GM23338 (cell line): Measurements from ENCODE around the gene BDP1. TPM values are rescaled to one million over a fixed set of nuclear protein-coding genes. Genes with fewer than 3 reads are reported as not detected.
"Not testable (repeated sequence)": the region's sequence is repeated elsewhere in the genome, so short reads cannot be mapped to it uniquely, and the experiment has no call there.

ENCODE experiments used
- ATAC-seq: fragments of 200-7000 bp; cut with Tn5 transposase; 3 replicates; pipeline ENCODE4 v1.9.1; 2020
- DNase-seq: peaks from one replicate; pipeline ENCODE4 v3.0.0-alpha.2; 2015; ENCODE audit warnings: low spot score
- H2AFZ ChIP-seq: fragments of 200-600 bp; sonication (generic); 2 replicates; pipeline ENCODE4 v1.8.0; 2016; ENCODE audit warnings: antibody characterized with exemption, mild to moderate bottlenecking, moderate library complexity
- H3F3A ChIP-seq: fragments of 200-600 bp; sonication (generic); replicated peaks from 2 replicates; pipeline ENCODE4 v1.8.0; 2017; ENCODE audit warnings: antibody characterized with exemption, mixed run types, low read depth
- H3K27ac ChIP-seq: fragments of 200-600 bp; sonication (generic); 2 replicates; pipeline ENCODE4 v1.6.1; 2016; ENCODE audit warnings: low read depth
- H3K27me3 ChIP-seq: fragments of 200-600 bp; sonication (generic); 2 replicates; pipeline ENCODE4 v1.8.0; 2016; ENCODE audit warnings: mild to moderate bottlenecking, mixed run types, moderate library complexity; ENCODE audit not compliant: insufficient read depth
- H3K36me3 ChIP-seq: fragments of 200-600 bp; sonication (generic); 2 replicates; pipeline ENCODE4 v1.8.0; 2016; ENCODE audit warnings: mild to moderate bottlenecking; ENCODE audit not compliant: insufficient read depth
- H3K4me1 ChIP-seq: fragments of 200-600 bp; sonication (generic); 2 replicates; pipeline ENCODE4 v1.8.0; 2016; ENCODE audit warnings: mild to moderate bottlenecking, moderate library complexity; ENCODE audit not compliant: insufficient read depth
- H3K4me2 ChIP-seq: fragments of 200-600 bp; sonication (generic); 2 replicates; pipeline ENCODE4 v1.7.1; 2017; ENCODE audit warnings: mixed run types
- H3K4me3 ChIP-seq: fragments of 200-600 bp; sonication (generic); 2 replicates; pipeline ENCODE4 v1.6.1; 2016; ENCODE audit warnings: mixed run types
- H3K79me2 ChIP-seq: fragments of 200-600 bp; sonication (generic); replicated peaks from 2 replicates; pipeline ENCODE4 v1.8.0; 2017; ENCODE audit warnings: mild to moderate bottlenecking; ENCODE audit not compliant: insufficient read depth
- H3K9me2 ChIP-seq: fragments of 200-600 bp; sonication (generic); 2 replicates; pipeline ENCODE4 v1.8.0; 2017; ENCODE audit not compliant: insufficient read depth
- H4K20me1 ChIP-seq: fragments of 200-600 bp; sonication (generic); replicated peaks from 2 replicates; pipeline ENCODE4 v1.8.0; 2017; ENCODE audit warnings: mild to moderate bottlenecking; ENCODE audit not compliant: insufficient read depth
- H3K27ac Mint-ChIP-seq: 2 replicates; pipeline ENCODE4 v1.8.0; 2020; ENCODE audit warnings: inconsistent platforms, mild to moderate bottlenecking, moderate library complexity, mixed read lengths
- H3K27me3 Mint-ChIP-seq: 3 replicates; pipeline ENCODE4 v1.8.0; 2022; ENCODE audit warnings: low read depth, mild to moderate bottlenecking, moderate library complexity, mixed read lengths, inconsistent platforms; ENCODE audit not compliant: insufficient read depth, poor library complexity
- H3K36me3 Mint-ChIP-seq: 3 replicates; pipeline ENCODE4 v1.8.0; 2021; ENCODE audit warnings: low read depth, mild to moderate bottlenecking, inconsistent platforms, moderate library complexity, mixed read lengths
- H3K4me1 Mint-ChIP-seq: 3 replicates; pipeline ENCODE4 v1.8.0; 2020; ENCODE audit warnings: mild to moderate bottlenecking, inconsistent platforms, mixed read lengths
- H3K4me3 Mint-ChIP-seq: 3 replicates; pipeline ENCODE4 v1.8.0; 2021; ENCODE audit warnings: moderate library complexity, mild to moderate bottlenecking, inconsistent platforms, mixed read lengths
- H3K9me3 Mint-ChIP-seq: 3 replicates; pipeline ENCODE4 v1.8.0; 2020; ENCODE audit warnings: moderate library complexity, mild to moderate bottlenecking, inconsistent platforms, mixed read lengths
- CREB1 ChIP-seq: fragments of 250-450 bp; sonication (Bioruptor Pico); IDR thresholded peaks from 2 replicates; pipeline ENCODE4 v1.5.0; 2020; ENCODE audit warnings: low read depth, mild to moderate bottlenecking, moderate library complexity
- CTCF ChIP-seq, 2 experiments: fragments of 200-600 bp in 1 of 2; sonication (generic) in 1 of 2; conservative IDR thresholded peaks; 2 replicates each; pipeline versions ENCODE4 v1.5.1 to v1.6.1; 2016 to 2017; ENCODE audit warnings: antibody characterized with exemption in 2 of 2, low read depth in 2 of 2, mild to moderate bottlenecking in 2 of 2, moderate library complexity in 1 of 2
- ETS1 ChIP-seq: IDR thresholded peaks from 2 replicates; pipeline ENCODE4 v1.6.1; 2016; ENCODE audit warnings: antibody characterized with exemption
- EZH2 ChIP-seq: fragments of 200-600 bp; sonication (generic); IDR thresholded peaks from one replicate; pipeline ENCODE4 v1.8.0; 2017; ENCODE audit warnings: antibody characterized with exemption, mild to moderate bottlenecking, low read depth; ENCODE audit not compliant: unreplicated experiment
- EZH2phosphoT487 ChIP-seq: fragments of 200-600 bp; sonication (generic); IDR thresholded peaks from one replicate; pipeline ENCODE4 v1.8.1; 2018; ENCODE audit warnings: antibody characterized with exemption; ENCODE audit not compliant: unreplicated experiment
- JUNB ChIP-seq: IDR thresholded peaks from one replicate; pipeline ENCODE4 v1.6.1; 2016; ENCODE audit warnings: antibody characterized with exemption; ENCODE audit not compliant: unreplicated experiment
- NANOG ChIP-seq: IDR thresholded peaks from 2 replicates; pipeline ENCODE4 v1.6.1; 2016; ENCODE audit warnings: antibody characterized with exemption, borderline replicate concordance
- REST ChIP-seq: IDR thresholded peaks from one replicate; pipeline ENCODE4 v1.6.1; 2018; ENCODE audit warnings: antibody characterized with exemption; ENCODE audit not compliant: unreplicated experiment
- STAT1 ChIP-seq: IDR thresholded peaks from one replicate; pipeline ENCODE4 v1.6.1; 2016; ENCODE audit warnings: antibody characterized with exemption; ENCODE audit not compliant: unreplicated experiment
- ZNF331 ChIP-seq: fragments of 250-450 bp; sonication (Bioruptor Pico); IDR thresholded peaks from 2 replicates; pipeline ENCODE4 v1.5.0; 2020; ENCODE audit warnings: low read depth, mild to moderate bottlenecking, moderate library complexity
- polyA plus RNA-seq: library from polyadenylated mRNA; unstranded; fragments of >200 nt; fragmentation: Nextera tagmentation; extraction: Ambion mirVana; gene quantifications from 2 replicates; pipeline ENCODE4 v1.2.1, GENCODE V29; 2016
- total RNA-seq: library from RNA; depleted of rRNA; stranded (reverse); fragments of >200 nt; shearing (Covaris generic); gene quantifications from 2 replicates; pipeline ENCODE4 v1.2.3, GENCODE V29; 2014

Gene BDP1
- total and polyA plus RNA-seq, 2 experiments from 2014 or later: 41.8 to 54.4 TPM

- Mint-ChIP-seq H3K27me3 (no peaks in the 10 kb centered on the region), H3K4me1 (no peaks in the 10 kb centered on the region), H3K4me3 (no peak overlapping the region), H3K9me3 (no peaks in the 10 kb centered on the region), H3K27ac (no peak overlapping the region), H3K36me3 (peaks cover 69% of the 10 kb centered on the region)
- H3K27me3 ChIP-seq: no peaks in the 10 kb centered on the region
- no peak for TF ChIP-seq ETS1
- TF ChIP-seq STAT1: no peak
- no peak for TF ChIP-seq NANOG
- TF ChIP-seq EZH2phosphoT487: no peak
- no peak for TF ChIP-seq EZH2
- TF ChIP-seq CREB1 (CRISPR knock-in tag): no peak
- TF ChIP-seq CTCF (conservative IDR thresholded peaks at IDR 0.05; ENCODE audit: low read depth in 2 of 2): no peak
- TF ChIP-seq REST: no peak
- no peak for TF ChIP-seq JUNB
- TF ChIP-seq ZNF331: no peak
- 0 out of 2 replicates have a peak, but pooled peaks cover 4% of the 10 kb centered on the region for H3K79me2 ChIP-seq
- H3F3A ChIP-seq: no peaks in the 10 kb centered on the region
- H4K20me1 ChIP-seq: peaks cover 8% of the 10 kb centered on the region; the same call in 1 of the 2 replicates
- H2AFZ ChIP-seq: no peak overlapping the region
- H3K9me2 ChIP-seq: no peaks in the 10 kb centered on the region
- no peaks in the 10 kb centered on the region for H3K4me1 ChIP-seq
- H3K36me3 ChIP-seq: peaks cover 14% of the 10 kb centered on the region
- ATAC-seq: no peak
- no peak overlapping the region for H3K4me3 ChIP-seq
- H3K4me2 ChIP-seq: no peak overlapping the region
- H3K27ac ChIP-seq: no peak overlapping the region
- DNase-seq: no peak
Measured at GRCh38 chr5:71492817-71493615, 37.6 kb downstream of the BDP1 start.

- H3K4me3 ChIP-seq, H3K9me2 ChIP-seq, H3K27ac ChIP-seq, H3F3A ChIP-seq, H3K4me1 Mint-ChIP-seq, ATAC-seq, H3K27ac Mint-ChIP-seq, H3K4me1 ChIP-seq, H3K9me3 Mint-ChIP-seq, H3K4me3 Mint-ChIP-seq, H3K27me3 Mint-ChIP-seq, DNase-seq, H3K27me3 ChIP-seq, H3K4me2 ChIP-seq, H2AFZ ChIP-seq, H3K79me2 ChIP-seq, H4K20me1 ChIP-seq: not testable (repeated sequence)
- peaks cover 13% of the 10 kb centered on the region for H3K36me3 ChIP-seq
- H3K36me3 Mint-ChIP-seq: peaks cover 66% of the 10 kb centered on the region
Measured at GRCh38 chr5:71494202-71494601, 38.8 kb downstream of the BDP1 start.

- peaks cover 12% of the 10 kb centered on the region for H3K36me3 ChIP-seq
- not testable (repeated sequence) for H3K27ac Mint-ChIP-seq, DNase-seq
Measured at GRCh38 chr5:71498756-71499155, 43.3 kb downstream of the BDP1 start.

More at GRCh38 chr5:71498756-71499155, 43.3 kb downstream of the BDP1 start:
- H3F3A ChIP-seq, H4K20me1 ChIP-seq, H3K9me2 ChIP-seq, H3K4me1 Mint-ChIP-seq, H3K4me3 ChIP-seq, H2AFZ ChIP-seq, H3K4me3 Mint-ChIP-seq, H3K27ac ChIP-seq, ATAC-seq, H3K79me2 ChIP-seq, H3K27me3 Mint-ChIP-seq, H3K27me3 ChIP-seq, H3K9me3 Mint-ChIP-seq, H3K4me2 ChIP-seq, H3K4me1 ChIP-seq: not testable (repeated sequence)
- H3K36me3 Mint-ChIP-seq: peaks cover 81% of the 10 kb centered on the region
